DND-41 (cell line): ENCODE results near the gene CDC123.
"Not testable (repeated sequence)": the region's sequence is repeated elsewhere in the genome, so short reads cannot be mapped to it uniquely, and the experiment has no call there.

Source experiments
- ATAC-seq: fragments of 200-7000 bp; cut with Tn5 transposase; 3 replicates; pipeline ENCODE4 v1.9.1; 2021; ENCODE audit warnings: low read depth; ENCODE audit not compliant: insufficient read depth
- DNase-seq: peaks from one replicate; pipeline ENCODE4 v3.0.0-alpha.2; 2020
- H2AFZ ChIP-seq: 2 replicates; pipeline ENCODE4 v1.6.0; 2012; ENCODE audit warnings: low read depth, low read length
- H3K27ac ChIP-seq: 2 replicates; pipeline ENCODE4 v1.5.1; 2012; ENCODE audit warnings: low read length, inconsistent platforms
- H3K27me3 ChIP-seq: fragments of 200-600 bp; sonication (generic); 2 replicates; pipeline ENCODE4 v1.6.0; 2012; ENCODE audit warnings: low read length, mild to moderate bottlenecking, inconsistent platforms; ENCODE audit not compliant: insufficient read depth, poor library complexity
- H3K36me3 ChIP-seq: 2 replicates; pipeline ENCODE4 v1.5.1; 2012; ENCODE audit warnings: low read length, inconsistent platforms; ENCODE audit not compliant: insufficient read depth
- H3K4me1 ChIP-seq: 2 replicates; pipeline ENCODE4 v1.5.1; 2012; ENCODE audit warnings: mild to moderate bottlenecking, low read length; ENCODE audit not compliant: insufficient read depth
- H3K4me2 ChIP-seq: 2 replicates; pipeline ENCODE4 v1.6.0; 2012; ENCODE audit warnings: mild to moderate bottlenecking, moderate library complexity, low read length, inconsistent platforms; ENCODE audit not compliant: insufficient read depth
- H3K4me3 ChIP-seq, 2 experiments: fragments of 200-600 bp in 1 of 2; shearing (Covaris generic) in 1 of 2; 2 replicates each; pipeline ENCODE4 v1.5.1; 2012 to 2016; ENCODE audit warnings: inconsistent platforms in 2 of 2, low read length in 2 of 2, mild to moderate bottlenecking in 2 of 2, low read depth in 1 of 2, moderate library complexity in 1 of 2
- H3K79me2 ChIP-seq: 2 replicates; pipeline ENCODE4 v1.6.0; 2012; ENCODE audit warnings: low read length, inconsistent platforms; ENCODE audit not compliant: insufficient read depth
- H3K9ac ChIP-seq: 2 replicates; pipeline ENCODE4 v1.6.0; 2012; ENCODE audit warnings: low read depth, mild to moderate bottlenecking, inconsistent platforms, low read length, moderate library complexity
- H3K9me3 ChIP-seq: 2 replicates; pipeline ENCODE4 v1.5.1; 2012; ENCODE audit warnings: low read length, moderate library complexity, mild to moderate bottlenecking, inconsistent platforms; ENCODE audit not compliant: insufficient read depth, severe bottlenecking
- H4K20me1 ChIP-seq: 2 replicates; pipeline ENCODE4 v1.6.0; 2012; ENCODE audit warnings: low read length; ENCODE audit not compliant: insufficient read depth
- CTCF ChIP-seq: IDR thresholded peaks from 2 replicates; pipeline ENCODE4 v1.5.1; 2012; ENCODE audit warnings: borderline replicate concordance, low read length, moderate library complexity, mild to moderate bottlenecking; ENCODE audit not compliant: poor library complexity, severe bottlenecking; ENCODE audit errors: extremely low read depth
- EZH2 ChIP-seq: IDR thresholded peaks from 3 replicates; pipeline ENCODE4 v1.6.1; 2012; ENCODE audit warnings: borderline replicate concordance, low read depth, mild to moderate bottlenecking, moderate library complexity, low read length, inconsistent platforms; ENCODE audit not compliant: severe bottlenecking

Gene CDC123

GRCh38 chr10:12271210-12271540 lies 75.2 kb downstream of the CDC123 start:
- H2AFZ ChIP-seq = no peak overlapping the region
- H3K4me2 ChIP-seq = no peak overlapping the region
- H3K4me1 ChIP-seq = no peaks in the 10 kb centered on the region
- no peak overlapping the region for H3K9ac ChIP-seq
- DNase-seq = no peak
- H4K20me1 ChIP-seq = no peaks in the 10 kb centered on the region
- no peaks in the 10 kb centered on the region for H3K36me3 ChIP-seq
- no peak for ATAC-seq
- TF ChIP-seq CTCF (no peak), EZH2 (no peak)
- H3K27me3 ChIP-seq = no peaks in the 10 kb centered on the region
- H3K79me2 ChIP-seq = no peaks in the 10 kb centered on the region
- no peak overlapping the region for H3K27ac ChIP-seq
- no peaks in the 10 kb centered on the region for H3K9me3 ChIP-seq
- no peak overlapping the region for H3K4me3 ChIP-seq

- not testable (repeated sequence) for H4K20me1 ChIP-seq, H3K36me3 ChIP-seq, ATAC-seq
These were observed 81.9 kb downstream of the CDC123 start for GRCh38 chr10:12277862-12278261.

DNA sequence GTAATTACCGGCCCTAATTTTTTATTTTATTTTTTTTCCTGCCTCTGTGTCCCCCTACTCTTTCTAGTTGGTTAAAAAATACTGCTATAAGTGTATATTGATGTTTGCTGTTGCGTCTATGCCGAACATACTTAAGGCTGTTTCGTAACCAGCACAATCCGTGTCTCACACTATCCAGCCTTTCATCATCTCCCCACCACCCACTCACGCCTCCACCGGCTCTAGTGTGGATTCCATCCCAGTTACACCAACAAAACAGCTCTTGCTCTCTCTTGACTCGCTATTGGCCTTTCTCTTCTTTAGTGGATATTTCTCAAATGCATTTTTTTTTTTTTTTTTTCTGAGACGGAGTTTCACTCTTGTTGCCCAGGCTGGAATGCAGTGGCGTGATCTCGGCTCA lies 83.3 kb downstream of the CDC123 start:
- Histone ChIP-seq H3K9ac (no peak overlapping the region), H3K4me3 (no peak overlapping the region), H3K27ac (no peak overlapping the region), H3K36me3 (no peaks in the 10 kb centered on the region), H3K79me2 (no peaks in the 10 kb centered on the region), H3K9me3 (no peaks in the 10 kb centered on the region), H3K4me2 (no peak overlapping the region), H3K27me3 (no peaks in the 10 kb centered on the region), H2AFZ (no peak overlapping the region), H3K4me1 (0 out of 2 replicates have a peak, but pooled peaks cover 1% of the 10 kb centered on the region), H4K20me1 (no peaks in the 10 kb centered on the region)
- TF ChIP-seq EZH2 (no peak), CTCF (no peak)
- ATAC-seq = no peak
- no peak for DNase-seq

More at GRCh38 chr10:12277862-12278261, 81.9 kb downstream of the CDC123 start:
- not testable (repeated sequence) for H3K9ac ChIP-seq, H3K79me2 ChIP-seq, H3K4me3 ChIP-seq, H2AFZ ChIP-seq, H3K9me3 ChIP-seq, DNase-seq, H3K4me1 ChIP-seq, H3K4me2 ChIP-seq, H3K27ac ChIP-seq, H3K27me3 ChIP-seq

DNA sequence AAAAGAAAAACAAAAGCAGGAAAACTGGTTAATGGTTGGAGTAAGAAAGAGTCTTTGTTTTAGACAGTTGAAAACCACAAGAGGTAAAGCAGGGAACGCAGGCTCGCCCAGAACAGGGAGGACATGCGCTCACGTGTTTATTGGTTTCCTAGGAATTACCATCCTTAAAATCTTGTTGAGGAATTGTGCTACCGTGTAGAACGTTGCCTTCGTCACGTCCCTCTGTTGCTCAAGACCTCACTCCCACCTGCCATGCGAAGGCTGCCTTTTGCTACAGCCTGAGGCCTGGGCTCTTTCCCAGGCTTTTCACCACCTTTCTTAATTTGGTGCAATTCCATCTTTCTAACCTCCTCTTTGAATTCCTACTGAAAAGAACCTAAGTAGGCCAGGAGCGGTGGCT lies 91.8 kb downstream of the CDC123 start:
- ATAC-seq (no peak), DNase-seq (no peak)
- Histone ChIP-seq H3K9me3 (no peaks in the 10 kb centered on the region), H3K27ac (no peak overlapping the region), H3K9ac (no peak overlapping the region), H3K4me1 (0 out of 2 replicates have a peak, but pooled peaks cover 2% of the 10 kb centered on the region), H3K27me3 (no peaks in the 10 kb centered on the region), H3K4me2 (no peak overlapping the region), H3K79me2 (no peaks in the 10 kb centered on the region), H3K36me3 (no peaks in the 10 kb centered on the region), H4K20me1 (no peaks in the 10 kb centered on the region), H2AFZ (no peak overlapping the region), H3K4me3 (no peak overlapping the region)
- no peak for TF ChIP-seq EZH2
- no peak for TF ChIP-seq CTCF

GRCh38 chr10:12297784-12298183 lies 101.8 kb downstream of the CDC123 start:
- not testable (repeated sequence) for H3K36me3 ChIP-seq, H2AFZ ChIP-seq, H3K9me3 ChIP-seq, H3K4me1 ChIP-seq, H3K27ac ChIP-seq, H4K20me1 ChIP-seq, H3K79me2 ChIP-seq, DNase-seq, H3K4me3 ChIP-seq, H3K4me2 ChIP-seq, H3K9ac ChIP-seq, ATAC-seq, H3K27me3 ChIP-seq
